ENCODE data around the gene CHST12. TPM values are rescaled to one million over a fixed set of nuclear protein-coding genes. Genes with fewer than 3 reads are reported as not detected.

The CHST12 gene
- total RNA-seq, 4 donors from 2014 or later: 7.6 to 136 (median 13.6) TPM

- in situ Hi-C loops (cut with MboI; ENCODE audit: low pct_ligation_motif_present in 1 of 4, low pct_unique_long_range_greater_than_20kb in 1 of 4, low sequenced_read_pairs in 3 of 4): loop anchor here in 2 of 4 donors (25.0 kb wide), 1 partner anchor 136 kb away; the partner anchor contains the start of genes MAD1L1 (in 2 of the 2), MRM2 (in 2 of the 2) and NUDT1 (in 2 of the 2)
- DNase-seq: no peak
Observed at GRCh38 chr7:2373124-2373556, 30.3 kb upstream of the CHST12 start.

GRCh38 chr7:2373646-2374045 is 29.8 kb upstream of the CHST12 start:
- DNase-seq: no peak
- Histone ChIP-seq H3K4me3 (no peak overlapping the region), H3K27me3 (no peaks in the 10 kb centered on the region), H3K36me3 (peaks cover 0 to 79% (median 39%) of the 10 kb centered on the region in 4 donors), H3K27ac (no peak overlapping the region), H3K9me3 (no peaks in the 10 kb centered on the region), H3K4me1 (no peaks in the 10 kb centered on the region)
- intact Hi-C loops (cut with DNase I; ENCODE audit: low total_unique reads) (no loop called here), in situ Hi-C loops (cut with MboI; ENCODE audit: low pct_ligation_motif_present in 1 of 4, low pct_unique_long_range_greater_than_20kb in 1 of 4, low sequenced_read_pairs in 3 of 4) (loop anchor here in 2 of 4 donors (25.0 kb wide), 1 partner anchor 136 kb away; the partner anchor contains the start of genes MAD1L1 (in 2 of the 2), MRM2 (in 2 of the 2) and NUDT1 (in 2 of the 2))
- WGBS, 2 donors (ENCODE audit: low coverage in 1 of 2): 91% methylated on average over 7 of the region's 7 CpGs; no CpG with 5 or more reads in 1 of the 2 donors
- TF ChIP-seq POLR2A (IDR thresholded peaks at IDR 0.05) (no peak), EP300 (IDR thresholded peaks at IDR 0.05; ENCODE audit: low read depth) (no peak), POLR2AphosphoS5 (IDR thresholded peaks at IDR 0.05) (no peak), CTCF (IDR thresholded peaks at IDR 0.05) (no peak)

More at GRCh38 chr7:2373124-2373556, 30.3 kb upstream of the CHST12 start:
- no peak overlapping the region for H3K4me3 ChIP-seq
- H3K36me3 ChIP-seq: peaks cover 0 to 84% (median 41%) of the 10 kb centered on the region in 4 donors
- no peaks in the 10 kb centered on the region for H3K4me1 ChIP-seq
- WGBS, 2 donors (ENCODE audit: low coverage in 1 of 2): 96% methylated on average over 13 of the region's 14 CpGs; no CpG with 5 or more reads in 1 of the 2 donors
- no peaks in the 10 kb centered on the region for H3K27me3 ChIP-seq
- intact Hi-C loops (cut with DNase I; ENCODE audit: low total_unique reads): no loop called here
- no peak overlapping the region for H3K27ac ChIP-seq
- no peaks in the 10 kb centered on the region for H3K9me3 ChIP-seq
- TF ChIP-seq POLR2A (IDR thresholded peaks at IDR 0.05): no peak
- no peak for TF ChIP-seq POLR2AphosphoS5 (IDR thresholded peaks at IDR 0.05)
- no peak for TF ChIP-seq CTCF (IDR thresholded peaks at IDR 0.05)
- TF ChIP-seq EP300 (IDR thresholded peaks at IDR 0.05; ENCODE audit: low read depth): no peak

DNA sequence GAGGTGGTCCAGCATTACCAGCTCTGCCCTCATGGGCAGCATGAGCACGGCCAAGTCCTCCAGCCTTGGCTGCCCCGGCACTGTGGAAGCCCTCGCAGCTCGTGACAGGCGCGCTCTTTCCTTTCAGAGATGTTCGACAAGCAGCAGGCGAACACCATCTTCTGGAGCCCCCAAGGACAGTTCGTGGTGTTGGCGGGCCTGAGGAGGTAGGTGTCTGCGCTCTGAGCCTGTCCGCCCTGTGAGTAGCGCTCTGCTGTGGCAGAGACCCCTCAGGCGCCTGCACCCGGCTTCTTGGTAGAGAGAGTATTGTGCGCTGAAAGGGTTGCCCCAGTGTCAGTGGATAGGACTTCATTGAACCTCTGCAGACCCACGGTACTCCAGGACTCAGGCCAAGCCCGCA is 29.0 kb upstream of the CHST12 start:
- H3K4me3 ChIP-seq: no peak overlapping the region
- in situ Hi-C loops (cut with MboI; ENCODE audit: low pct_ligation_motif_present in 1 of 4, low pct_unique_long_range_greater_than_20kb in 1 of 4, low sequenced_read_pairs in 3 of 4): loop anchor here in 2 of 4 donors (25.0 kb wide), 1 partner anchor 137 kb away; the partner anchor contains the start of genes MAD1L1 (in 2 of the 2), MRM2 (in 2 of the 2) and NUDT1 (in 2 of the 2)
- no peak for TF ChIP-seq CTCF (IDR thresholded peaks at IDR 0.05)
- WGBS, 2 donors (ENCODE audit: low coverage in 1 of 2): 95 to 100% methylated on average over 2 to 18 of the region's 18 CpGs
- H3K4me1 ChIP-seq: no peaks in the 10 kb centered on the region
- DNase-seq: no peak
- H3K27ac ChIP-seq: no peak overlapping the region
- intact Hi-C loops (cut with DNase I; ENCODE audit: low total_unique reads): no loop called here
- H3K36me3 ChIP-seq: peaks cover 0 to 75% (median 38%) of the 10 kb centered on the region in 4 donors
- no peaks in the 10 kb centered on the region for H3K27me3 ChIP-seq
- H3K9me3 ChIP-seq: no peaks in the 10 kb centered on the region

DNA sequence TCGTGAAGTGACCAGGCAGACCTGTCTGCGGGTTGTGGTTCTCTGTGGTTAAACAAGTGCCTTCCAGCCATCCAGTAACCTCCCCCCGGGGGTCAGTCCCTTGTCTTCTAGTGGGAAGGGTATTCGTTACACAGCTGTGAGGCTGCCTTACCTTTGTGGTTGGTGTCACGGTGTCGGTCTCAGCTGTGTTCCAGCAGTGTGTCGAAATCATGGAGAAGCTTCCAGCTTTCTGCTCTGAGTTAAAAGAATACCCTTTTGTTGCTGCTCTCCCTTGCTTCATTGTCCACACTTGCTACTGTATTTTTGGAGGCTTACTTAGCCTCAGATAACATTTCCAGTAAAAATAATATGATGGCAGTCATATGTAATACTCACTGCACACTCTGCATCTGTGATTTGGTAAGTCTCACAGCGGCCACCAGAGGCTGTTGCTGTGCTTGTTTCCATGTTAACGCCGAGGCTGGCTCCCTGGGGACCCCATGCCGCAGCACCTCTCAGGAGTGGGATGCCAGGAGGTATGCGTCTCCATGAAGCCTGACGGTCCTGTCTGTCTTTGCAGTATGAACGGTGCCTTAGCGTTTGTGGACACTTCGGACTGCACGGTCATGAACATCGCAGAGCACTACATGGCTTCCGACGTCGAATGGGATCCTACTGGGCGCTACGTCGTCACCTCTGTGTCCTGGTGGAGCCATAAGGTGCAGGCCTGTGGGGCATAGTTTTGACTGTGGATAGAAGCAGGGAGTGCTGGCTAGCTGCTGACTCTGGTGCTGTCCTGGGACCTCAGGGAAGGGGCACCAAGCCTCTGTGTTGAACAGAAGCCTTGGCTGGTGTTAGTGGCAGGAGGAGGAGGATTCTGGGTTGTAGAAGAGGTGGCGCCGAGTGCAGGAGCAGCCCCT is 28.3 kb upstream of the CHST12 start:
- no peak for DNase-seq
- WGBS, 2 donors (ENCODE audit: low coverage in 1 of 2): 91 to 95% methylated on average over 12 to 24 of the region's 26 CpGs
- H3K27ac ChIP-seq: no peak overlapping the region
- no peak overlapping the region for H3K4me3 ChIP-seq
- no peaks in the 10 kb centered on the region for H3K9me3 ChIP-seq
- no peaks in the 10 kb centered on the region for H3K27me3 ChIP-seq
- no peaks in the 10 kb centered on the region for H3K4me1 ChIP-seq
- H3K36me3 ChIP-seq: peaks cover 0 to 74% (median 38%) of the 10 kb centered on the region in 4 donors
- in situ Hi-C loops (cut with MboI; ENCODE audit: low pct_ligation_motif_present in 1 of 4, low pct_unique_long_range_greater_than_20kb in 1 of 4, low sequenced_read_pairs in 3 of 4) (loop anchor here in 2 of 4 donors (25.0 kb wide), 1 partner anchor 138 kb away; the partner anchor contains the start of genes MAD1L1 (in 2 of the 2), MRM2 (in 2 of the 2) and NUDT1 (in 2 of the 2)), intact Hi-C loops (cut with DNase I; ENCODE audit: low total_unique reads) (no loop called here)
- TF ChIP-seq POLR2A (IDR thresholded peaks at IDR 0.05) (no peak), CTCF (IDR thresholded peaks at IDR 0.05) (no peak), EP300 (IDR thresholded peaks at IDR 0.05; ENCODE audit: low read depth) (no peak), POLR2AphosphoS5 (IDR thresholded peaks at IDR 0.05) (no peak)

Data from transverse colon (tissue), 4 donors.